GM21528 (cell line): ENCODE results near the gene MYRIP.

Experiments
- ATAC-seq: cut with Tn5 transposase; IDR thresholded peaks from one replicate; pipeline ENCODE4 v1.9.1; 2021; ENCODE audit warnings: mild to moderate bottlenecking, moderate library complexity; ENCODE audit not compliant: unreplicated experiment, low FRiP score

MYRIP gene

GRCh38 chr3:40213556-40213955 lies 404.1 kb downstream of the MYRIP start:
- ATAC-seq: no peak

- no peak for ATAC-seq
Observed at GRCh38 chr3:40215015-40215414, 405.6 kb downstream of the MYRIP start.

- ATAC-seq: no peak
Observed at GRCh38 chr3:40216471-40216870, 407.1 kb downstream of the MYRIP start.

- no peak for ATAC-seq
Observed at GRCh38 chr3:40223856-40224255, 414.4 kb downstream of the MYRIP start.

- no peak for ATAC-seq
Observed at GRCh38 chr3:40224796-40225515, 415.5 kb downstream of the MYRIP start.

GRCh38 chr3:40226636-40227035 lies 417.2 kb downstream of the MYRIP start:
- no peak for ATAC-seq

GRCh38 chr3:40228792-40229350 lies 419.5 kb downstream of the MYRIP start:
- ATAC-seq: no peak

- ATAC-seq: no peak
Observed at GRCh38 chr3:40229386-40229785, 420.0 kb downstream of the MYRIP start.

- ATAC-seq: no peak
Observed at GRCh38 chr3:40229963-40230362, 420.6 kb downstream of the MYRIP start.

- ATAC-seq: no peak
Observed at GRCh38 chr3:40230382-40230781, 421.0 kb downstream of the MYRIP start.

GRCh38 chr3:40232626-40233025 lies 423.2 kb downstream of the MYRIP start:
- ATAC-seq: no peak

GRCh38 chr3:40237159-40237558 lies 427.8 kb downstream of the MYRIP start:
- ATAC-seq: no peak

GRCh38 chr3:40237889-40238571 lies 428.6 kb downstream of the MYRIP start:
- ATAC-seq: no peak

GRCh38 chr3:40240921-40241320 lies 431.5 kb downstream of the MYRIP start:
- ATAC-seq: no peak

- no peak for ATAC-seq
Observed at GRCh38 chr3:40242216-40242615, 432.8 kb downstream of the MYRIP start.

GRCh38 chr3:40242638-40243037 lies 433.2 kb downstream of the MYRIP start:
- ATAC-seq: no peak

GRCh38 chr3:40243056-40243455 lies 433.6 kb downstream of the MYRIP start:
- ATAC-seq: no peak

- no peak for ATAC-seq
Observed at GRCh38 chr3:40247714-40248454, 438.5 kb downstream of the MYRIP start.

- no peak for ATAC-seq
Observed at GRCh38 chr3:40248591-40248990, 439.2 kb downstream of the MYRIP start.

GRCh38 chr3:40249168-40249567 lies 439.8 kb downstream of the MYRIP start:
- no peak for ATAC-seq

- ATAC-seq: no peak
Observed at GRCh38 chr3:40254491-40254890, 445.1 kb downstream of the MYRIP start.
